PFSK-1 (cell line): ENCODE data around the gene CCP110.

Experiments used
- FOXP2 ChIP-seq: optimal IDR thresholded peaks from 2 replicates; pipeline ENCODE3; 2011; ENCODE audit warnings: borderline replicate concordance, control low read depth, inconsistent platforms; ENCODE audit not compliant: insufficient read depth; ENCODE audit errors: extremely low read length, extremely low read depth
- POLR2AphosphoS5 ChIP-seq: IDR thresholded peaks from 2 replicates; pipeline ENCODE4 v1.6.1; 2012; ENCODE audit warnings: low read depth, mild to moderate bottlenecking, control low read depth, low read length, moderate library complexity
- REST ChIP-seq, 2 experiments: IDR thresholded peaks; 2 replicates each; pipeline versions ENCODE4 v1.6.1 to v1.8.0; 2011 to 2012; ENCODE audit warnings: low read depth in 2 of 2, low read length in 2 of 2, control low read depth in 1 of 2, inconsistent platforms in 1 of 2, mild to moderate bottlenecking in 1 of 2, moderate library complexity in 1 of 2; ENCODE audit not compliant: insufficient read depth in 1 of 2
- SIN3A ChIP-seq: IDR thresholded peaks from 2 replicates; pipeline ENCODE4 v1.6.1; 2012; ENCODE audit warnings: mild to moderate bottlenecking, low read length, moderate library complexity, borderline replicate concordance; ENCODE audit not compliant: insufficient read depth
- TAF1 ChIP-seq: IDR thresholded peaks from 2 replicates; pipeline ENCODE4 v1.6.1; 2012; ENCODE audit warnings: low read length, control low read depth, borderline replicate concordance; ENCODE audit not compliant: insufficient read depth

CCP110 gene

GRCh38 chr16:19486051-19486450, 37.7 kb upstream of the CCP110 start:
- no peak for TF ChIP-seq FOXP2

DNA sequence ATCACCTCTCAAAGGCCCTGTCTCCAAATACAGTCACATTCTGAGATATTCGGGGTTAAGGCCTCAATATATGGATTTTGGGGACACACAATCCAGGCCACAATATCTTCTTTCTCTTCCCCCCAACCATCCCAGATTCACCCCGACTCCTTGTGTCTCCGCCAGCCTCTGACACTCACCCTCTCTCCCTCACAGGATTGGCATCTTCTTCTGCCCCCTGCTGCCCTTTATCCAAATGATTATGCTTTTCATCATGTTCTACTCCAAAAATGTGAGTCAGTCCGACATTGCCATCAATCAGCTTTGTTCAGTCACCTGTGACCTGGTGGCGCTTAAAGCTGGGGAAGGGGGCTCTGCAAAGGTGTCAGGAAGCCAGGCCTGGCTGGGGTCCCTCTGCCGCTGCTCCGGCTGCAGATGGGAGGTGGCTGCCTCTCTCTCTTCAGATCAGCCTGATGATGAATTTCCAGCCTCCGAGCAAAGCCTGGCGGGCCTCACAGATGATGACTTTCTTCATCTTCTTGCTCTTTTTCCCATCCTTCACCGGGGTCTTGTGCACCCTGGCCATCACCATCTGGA, 36.9 kb upstream of the CCP110 start:
- TF ChIP-seq REST (IDR thresholded peaks at IDR 0.05; ENCODE audit: insufficient read depth in 1 of 2, low read depth in 2 of 2, low read length in 2 of 2) (no peak), FOXP2 (no peak), SIN3A (no peak), POLR2AphosphoS5 (no peak), TAF1 (no peak)

DNA sequence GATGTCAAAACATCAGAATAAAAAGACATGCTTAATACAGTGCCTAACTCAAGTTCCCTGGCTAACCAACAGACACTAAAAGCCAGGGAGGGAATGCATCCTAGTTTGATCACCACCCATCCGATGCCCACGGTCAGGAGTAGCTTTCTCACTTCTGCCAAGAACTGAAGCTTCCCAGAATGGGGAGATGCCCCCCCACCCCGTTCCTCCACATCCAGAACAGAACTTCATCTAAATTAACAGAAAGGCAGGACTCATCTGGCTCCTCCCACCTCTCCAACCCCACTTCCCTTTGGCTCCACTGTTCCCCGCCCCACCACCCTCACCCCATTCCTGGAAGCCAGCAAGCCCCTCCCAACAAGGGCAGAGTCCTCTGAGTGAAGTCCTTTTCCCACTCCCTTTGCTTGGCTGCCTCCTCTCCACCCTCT, 35.5 kb upstream of the CCP110 start:
- TF ChIP-seq FOXP2 (no peak), REST (IDR thresholded peaks at IDR 0.05; ENCODE audit: insufficient read depth in 1 of 2, low read depth in 2 of 2, low read length in 2 of 2) (no peak), TAF1 (no peak), POLR2AphosphoS5 (no peak)

GRCh38 chr16:19490619-19491018, 33.1 kb upstream of the CCP110 start:
- no peak for TF ChIP-seq REST (IDR thresholded peaks at IDR 0.05; ENCODE audit: insufficient read depth in 1 of 2, low read depth in 2 of 2, low read length in 2 of 2)
- no peak for TF ChIP-seq FOXP2
- TF ChIP-seq TAF1, result no peak
- TF ChIP-seq POLR2AphosphoS5, result no peak
- no peak for TF ChIP-seq SIN3A

GRCh38 chr16:19497176-19497575, 26.6 kb upstream of the CCP110 start:
- TF ChIP-seq SIN3A (no peak), TAF1 (no peak), REST (IDR thresholded peaks at IDR 0.05; ENCODE audit: insufficient read depth in 1 of 2, low read depth in 2 of 2, low read length in 2 of 2) (no peak), POLR2AphosphoS5 (no peak), FOXP2 (no peak)
